GM19240 (cell line): ENCODE results near the gene ERBB2.
A peak's percentile ranks its signal among the peaks of the same experiment; 100 is the strongest.

Experiments used
- DNase-seq: peaks from one replicate; pipeline ENCODE4 v3.0.0; 2011; ENCODE audit warnings: low spot score; ENCODE audit not compliant: insufficient read length

The ERBB2 gene

DNA sequence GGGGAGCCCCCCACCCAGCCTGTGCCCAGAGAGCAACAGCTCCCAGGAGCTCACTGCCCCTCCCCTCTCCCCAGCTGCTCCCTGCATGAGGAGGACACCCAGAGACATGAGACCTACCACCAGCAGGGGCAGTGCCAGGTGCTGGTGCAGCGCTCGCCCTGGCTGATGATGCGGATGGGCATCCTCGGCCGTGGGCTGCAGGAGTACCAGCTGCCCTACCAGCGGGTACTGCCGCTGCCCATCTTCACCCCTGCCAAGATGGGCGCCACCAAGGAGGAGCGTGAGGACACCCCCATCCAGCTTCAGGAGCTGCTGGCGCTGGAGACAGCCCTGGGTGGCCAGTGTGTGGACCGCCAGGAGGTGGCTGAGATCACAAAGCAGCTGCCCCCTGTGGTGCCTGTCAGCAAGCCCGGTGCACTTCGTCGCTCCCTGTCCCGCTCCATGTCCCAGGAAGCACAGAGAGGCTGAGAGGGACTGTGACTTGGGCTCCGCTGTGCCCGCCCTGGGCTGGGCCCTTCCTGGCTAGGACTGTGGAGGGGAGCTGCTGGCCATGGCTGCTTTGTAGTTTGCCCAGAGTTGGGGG is 34.1 kb upstream of the ERBB2 start:
- no peak for DNase-seq

DNA sequence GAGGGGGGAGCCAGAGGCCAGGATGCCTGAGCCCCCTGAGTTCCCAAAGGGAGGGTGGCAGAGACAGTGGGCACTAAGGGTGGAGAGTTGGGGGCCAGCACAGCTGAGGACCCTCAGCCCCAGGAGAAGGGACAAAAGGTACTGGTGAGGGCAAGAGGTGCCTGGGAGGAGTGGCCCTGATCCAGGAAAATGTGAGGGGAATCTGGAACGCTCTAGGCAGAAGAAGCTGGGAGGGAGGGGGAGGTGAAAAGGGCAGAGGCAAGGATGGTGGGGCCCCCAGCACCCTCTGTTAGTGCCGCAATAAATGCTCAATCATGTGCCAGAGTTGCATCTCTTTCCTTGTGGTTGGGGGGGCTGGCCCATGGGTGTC is 33.6 kb upstream of the ERBB2 start:
- DNase-seq = no peak

DNA sequence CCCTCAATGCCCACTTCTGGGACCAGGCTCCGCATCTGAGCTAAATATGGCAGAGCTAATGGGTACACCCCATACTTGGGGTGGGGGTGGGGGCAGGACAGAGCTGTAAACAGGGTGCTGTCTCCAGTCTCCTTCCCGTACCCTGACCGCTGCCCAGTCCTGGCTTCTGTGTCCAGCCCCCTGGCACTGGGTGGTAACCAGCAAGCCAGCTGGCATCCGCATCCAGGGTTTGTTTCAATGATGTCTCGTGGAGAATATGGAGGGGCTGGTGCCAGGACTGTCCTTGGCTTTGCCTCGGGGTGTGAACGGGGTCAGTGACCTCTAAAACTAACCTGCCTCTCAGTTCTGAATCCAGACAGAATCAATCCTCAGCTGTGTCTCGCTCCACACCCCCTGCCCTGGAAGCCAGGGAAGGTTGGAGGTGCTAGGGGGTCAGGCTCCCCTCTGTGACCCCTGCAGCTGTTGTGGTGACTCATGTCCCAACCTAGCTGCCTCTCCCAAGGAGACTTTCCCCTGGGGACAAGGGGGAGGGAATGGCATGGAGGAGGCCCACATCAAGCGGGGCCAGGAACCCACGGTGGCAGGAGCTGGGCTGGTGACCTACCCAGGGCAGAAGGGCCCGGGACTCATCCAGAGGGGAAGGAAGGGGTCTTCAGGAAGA is 33.1 kb upstream of the ERBB2 start:
- no peak for DNase-seq

DNA sequence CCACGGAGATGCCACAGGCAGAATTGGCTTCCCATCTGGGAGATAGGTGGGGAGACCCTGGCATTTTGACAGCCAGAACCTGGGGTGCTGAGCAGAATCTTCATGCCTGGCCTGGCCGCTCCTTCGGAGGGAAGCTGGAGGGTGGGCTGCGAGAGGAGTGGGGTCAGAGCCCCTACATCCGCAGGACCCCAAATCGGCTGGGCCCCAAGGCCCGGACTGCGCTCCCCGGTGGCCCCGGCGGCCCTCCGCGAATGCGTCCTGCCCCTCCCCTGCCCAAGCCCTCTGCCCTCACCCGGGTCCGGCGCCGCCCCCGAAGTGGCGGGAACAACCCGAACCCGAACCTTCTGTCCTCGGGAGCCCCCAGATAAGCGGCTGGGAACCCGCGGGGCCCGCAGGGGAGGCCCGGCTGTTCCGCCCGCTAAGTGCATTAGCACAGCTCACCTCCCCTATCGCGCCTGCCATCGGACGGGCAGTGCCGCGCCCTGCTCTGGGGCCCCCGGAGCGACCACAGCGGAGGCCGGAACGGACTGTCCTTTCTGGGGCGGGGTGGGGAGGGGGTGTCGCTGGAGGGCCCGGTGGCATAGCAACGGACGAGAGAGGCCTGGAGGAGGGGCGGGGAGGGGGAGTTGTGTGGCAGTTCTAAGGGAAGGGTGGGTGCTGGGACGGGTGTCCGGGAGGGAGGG is 32.5 kb upstream of the ERBB2 start:
- DNase-seq = no peak

DNA sequence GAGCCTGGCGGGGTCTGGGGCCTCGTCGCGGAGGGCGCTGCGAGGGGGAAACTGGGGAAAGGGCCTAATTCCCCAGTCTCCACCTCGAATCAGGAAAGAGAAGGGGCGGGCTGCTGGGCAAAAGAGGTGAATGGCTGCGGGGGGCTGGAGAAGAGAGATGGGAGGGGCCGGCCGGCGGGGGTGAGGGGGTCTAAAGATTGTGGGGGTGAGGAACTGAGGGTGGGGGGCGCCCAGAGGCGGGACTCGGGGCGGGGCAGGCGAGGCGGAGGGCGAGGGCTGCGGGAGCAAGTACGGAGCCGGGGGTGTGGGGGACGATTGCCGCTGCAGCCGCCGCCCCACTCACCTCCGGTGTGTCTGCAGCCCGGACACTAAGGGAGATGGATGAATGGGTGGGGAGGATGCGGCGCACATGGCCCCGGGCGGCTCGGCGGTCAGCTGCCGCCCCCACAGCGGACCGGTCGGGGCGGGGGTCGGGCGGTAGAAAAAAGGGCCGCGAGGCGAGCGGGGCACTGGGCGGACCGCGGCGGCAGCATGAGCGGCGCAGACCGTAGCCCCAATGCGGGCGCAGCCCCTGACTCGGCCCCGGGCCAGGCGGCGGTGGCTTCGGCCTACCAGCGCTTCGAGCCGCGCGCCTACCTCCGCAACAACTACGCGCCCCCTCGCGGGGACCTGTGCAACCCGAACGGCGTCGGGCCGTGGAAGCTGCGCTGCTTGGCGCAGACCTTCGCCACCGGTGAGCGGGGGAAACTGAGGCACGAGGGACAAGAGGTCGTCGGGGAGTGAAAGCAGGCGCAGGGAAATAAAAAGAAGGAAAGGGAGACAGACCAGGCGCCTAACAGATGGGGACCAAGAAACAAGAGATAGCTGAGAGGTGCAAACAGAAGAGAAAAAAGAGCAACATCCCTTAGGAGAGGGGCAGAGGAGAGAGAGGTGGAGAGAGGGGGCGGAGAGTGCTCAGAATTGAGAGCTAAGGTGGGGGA is 31.6 kb upstream of the ERBB2 start, which contains the start of gene PNMT:
Gene PNMT, plus strand, starts transcription at position 509 of the 980 bp plus-strand sequence. Its CDS starts 23 bp downstream, at position 532.
- DNase-seq = peak; percentile 63

DNA sequence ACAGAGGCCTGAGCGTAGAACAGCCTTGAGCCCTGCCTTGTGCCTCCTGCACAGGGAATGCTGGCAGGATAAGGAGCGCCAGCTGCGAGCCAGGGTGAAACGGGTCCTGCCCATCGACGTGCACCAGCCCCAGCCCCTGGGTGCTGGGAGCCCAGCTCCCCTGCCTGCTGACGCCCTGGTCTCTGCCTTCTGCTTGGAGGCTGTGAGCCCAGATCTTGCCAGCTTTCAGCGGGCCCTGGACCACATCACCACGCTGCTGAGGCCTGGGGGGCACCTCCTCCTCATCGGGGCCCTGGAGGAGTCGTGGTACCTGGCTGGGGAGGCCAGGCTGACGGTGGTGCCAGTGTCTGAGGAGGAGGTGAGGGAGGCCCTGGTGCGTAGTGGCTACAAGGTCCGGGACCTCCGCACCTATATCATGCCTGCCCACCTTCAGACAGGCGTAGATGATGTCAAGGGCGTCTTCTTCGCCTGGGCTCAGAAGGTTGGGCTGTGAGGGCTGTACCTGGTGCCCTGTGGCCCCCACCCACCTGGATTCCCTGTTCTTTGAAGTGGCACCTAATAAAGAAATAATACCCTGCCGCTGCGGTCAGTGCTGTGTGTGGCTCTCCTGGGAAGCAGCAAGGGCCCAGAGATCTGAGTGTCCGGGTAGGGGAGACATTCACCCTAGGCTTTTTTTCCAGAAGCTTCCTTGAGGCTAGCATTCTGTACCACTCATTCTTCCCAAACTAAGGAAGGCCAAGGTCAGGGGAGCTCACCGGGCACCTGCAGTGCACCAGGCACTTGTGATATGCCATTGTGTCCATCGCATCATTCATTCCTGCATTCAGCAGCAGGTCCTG is 29.7 kb upstream of the ERBB2 start:
- DNase-seq = no peak

DNA sequence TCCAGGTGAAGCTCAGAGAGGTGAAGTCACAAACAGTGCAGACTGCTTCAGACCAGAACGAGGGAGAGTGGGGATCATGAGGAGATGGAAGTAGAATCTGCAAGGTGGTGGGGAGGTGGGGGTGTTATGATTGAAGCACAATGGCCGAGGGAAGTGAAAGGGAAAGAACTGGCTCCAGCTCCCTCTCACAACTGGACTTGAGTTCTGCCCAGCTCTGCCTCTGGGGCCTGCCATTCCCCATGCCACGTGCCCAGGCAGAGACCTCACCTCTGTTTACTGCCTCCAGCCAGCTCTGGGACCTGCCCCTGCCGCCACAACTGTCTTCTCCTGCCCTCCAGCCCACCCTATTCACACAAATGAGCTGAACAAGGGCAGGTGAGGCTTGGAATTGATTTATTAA is 29.1 kb upstream of the ERBB2 start:
- no peak for DNase-seq

DNA sequence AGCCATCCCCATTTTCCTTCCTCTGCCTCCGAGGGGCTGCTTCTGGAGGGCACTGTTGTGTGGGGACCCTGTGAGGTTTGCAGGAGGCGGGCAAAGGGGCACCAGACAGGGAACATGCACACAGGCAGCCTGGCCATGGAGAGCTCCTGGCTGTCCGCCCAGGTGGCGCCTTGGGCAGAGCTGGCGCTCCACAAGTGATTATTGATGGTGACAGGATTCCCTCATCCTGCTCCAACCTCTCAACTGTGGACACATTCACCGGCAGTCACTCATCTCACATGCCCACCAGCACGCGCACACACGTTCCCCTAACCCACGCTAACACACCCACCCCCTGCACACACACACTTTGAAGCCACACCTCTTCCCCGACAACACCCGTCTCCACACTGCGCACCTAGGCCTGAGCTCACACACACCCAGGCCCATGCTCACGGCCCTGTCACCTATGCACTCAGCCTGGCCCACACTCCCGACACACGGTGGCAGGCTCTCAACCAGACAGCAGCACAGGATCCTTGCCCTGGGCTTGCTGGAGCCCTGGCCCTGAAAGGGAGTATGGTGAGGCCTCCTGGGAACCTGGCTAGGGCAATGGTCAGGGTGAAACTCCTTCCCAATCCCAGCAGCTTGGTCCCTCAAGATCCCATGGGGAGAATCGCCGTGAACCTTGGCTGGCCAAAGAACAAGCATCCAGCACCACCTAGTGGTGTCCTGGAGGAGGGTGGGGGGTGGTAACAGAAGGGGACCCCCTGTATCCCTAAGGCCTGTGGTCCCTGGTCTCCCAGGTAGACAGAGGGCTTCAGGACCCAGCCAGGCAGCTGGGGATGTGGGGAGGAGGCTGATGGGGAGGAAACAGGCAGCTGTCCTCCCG is 28.0 kb upstream of the ERBB2 start:
- no peak for DNase-seq

DNA sequence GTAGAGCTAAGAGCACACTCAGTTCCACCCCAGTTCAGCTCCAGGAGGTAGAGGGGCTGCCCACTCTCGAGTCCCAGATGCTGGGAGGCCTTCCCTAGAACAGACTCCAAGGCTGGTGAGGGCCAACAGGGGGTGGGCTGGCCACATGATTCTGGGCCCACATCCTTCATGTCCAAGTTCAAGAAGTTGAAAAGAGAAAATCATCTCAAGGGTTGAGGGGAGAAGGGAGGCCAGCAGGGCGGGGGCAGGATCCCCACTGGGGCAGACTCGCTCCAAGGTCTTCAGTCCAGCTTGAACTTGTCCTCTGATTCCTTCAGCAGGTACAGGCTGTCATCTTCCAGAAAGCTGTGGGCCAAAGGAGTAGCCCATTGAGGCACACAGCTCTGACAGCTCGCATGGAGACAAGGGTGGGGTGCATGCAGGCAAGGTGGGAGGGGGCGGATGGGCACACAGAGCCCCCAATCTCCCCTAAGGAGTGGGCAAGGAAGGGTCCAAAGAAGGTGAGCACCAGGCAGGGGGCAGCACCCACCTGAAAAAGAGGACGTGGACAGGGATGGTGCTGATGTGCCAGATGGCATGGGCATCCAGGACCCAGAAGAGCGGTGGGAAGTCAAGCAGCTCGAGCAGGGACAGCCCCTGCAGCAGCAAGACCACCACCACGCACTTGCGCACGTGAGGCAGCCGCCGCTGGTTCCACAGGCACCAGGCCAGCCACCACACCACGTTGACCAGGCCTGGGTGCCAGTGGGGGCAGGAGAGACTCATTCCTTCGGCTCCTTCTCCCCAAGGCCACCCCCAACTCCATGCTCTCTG is 27.1 kb upstream of the ERBB2 start:
- DNase-seq = no peak

DNA sequence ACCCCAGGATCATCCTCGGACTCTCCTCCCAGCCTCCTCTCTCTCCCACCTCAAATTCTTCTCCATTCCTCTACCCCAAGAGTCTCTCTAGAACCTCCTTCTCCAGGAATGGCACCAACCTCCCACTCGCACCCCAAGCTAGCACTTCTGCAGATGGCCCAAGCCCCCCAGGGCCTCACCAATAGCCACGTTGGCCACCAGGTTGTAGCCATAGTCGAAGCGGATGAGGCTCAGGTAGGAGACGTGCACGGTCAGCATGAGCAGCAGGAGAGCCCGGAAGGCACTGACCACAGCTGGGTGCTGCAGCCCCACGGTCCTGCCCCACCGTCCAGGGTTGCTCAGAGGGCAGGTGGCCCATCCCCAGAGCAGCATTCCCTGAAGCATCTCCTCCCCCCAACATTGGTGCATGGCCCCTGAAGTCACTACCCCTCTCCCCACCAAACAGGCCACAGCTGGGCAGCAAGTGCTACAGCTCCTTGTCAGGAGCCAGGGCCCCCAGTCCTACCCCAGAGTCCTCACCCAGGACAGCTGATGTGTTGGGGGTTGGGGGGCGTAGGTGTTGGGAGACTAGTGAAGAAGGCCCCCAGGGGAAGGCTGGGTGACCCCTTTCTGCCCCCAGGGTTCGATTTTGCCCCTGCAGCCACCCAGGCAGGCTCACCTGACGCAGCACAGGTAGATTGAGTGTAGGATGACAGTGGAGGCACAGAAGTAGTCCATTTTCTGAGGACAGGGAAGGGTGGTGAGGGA is 26.4 kb upstream of the ERBB2 start:
- DNase-seq = no peak

DNA sequence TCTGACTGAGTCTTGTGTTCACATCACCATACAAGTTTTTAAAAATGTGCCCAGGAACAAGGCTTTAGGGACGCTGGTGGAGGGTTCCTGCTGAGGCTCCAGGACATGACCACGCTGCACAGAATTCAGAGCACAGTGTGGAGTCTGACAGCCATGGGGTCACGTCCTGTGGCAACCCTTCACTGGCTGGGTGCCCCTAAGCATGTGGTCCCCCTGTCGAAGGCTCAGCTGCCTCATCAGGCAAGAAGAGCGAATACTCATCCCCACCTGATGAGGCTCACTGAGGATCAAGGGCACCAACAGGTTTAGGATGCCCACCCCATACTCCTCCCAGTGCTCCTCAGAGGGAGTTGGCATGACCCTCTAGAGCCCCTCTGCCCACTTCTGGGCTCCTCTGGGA is 25.7 kb upstream of the ERBB2 start:
- DNase-seq = no peak

DNA sequence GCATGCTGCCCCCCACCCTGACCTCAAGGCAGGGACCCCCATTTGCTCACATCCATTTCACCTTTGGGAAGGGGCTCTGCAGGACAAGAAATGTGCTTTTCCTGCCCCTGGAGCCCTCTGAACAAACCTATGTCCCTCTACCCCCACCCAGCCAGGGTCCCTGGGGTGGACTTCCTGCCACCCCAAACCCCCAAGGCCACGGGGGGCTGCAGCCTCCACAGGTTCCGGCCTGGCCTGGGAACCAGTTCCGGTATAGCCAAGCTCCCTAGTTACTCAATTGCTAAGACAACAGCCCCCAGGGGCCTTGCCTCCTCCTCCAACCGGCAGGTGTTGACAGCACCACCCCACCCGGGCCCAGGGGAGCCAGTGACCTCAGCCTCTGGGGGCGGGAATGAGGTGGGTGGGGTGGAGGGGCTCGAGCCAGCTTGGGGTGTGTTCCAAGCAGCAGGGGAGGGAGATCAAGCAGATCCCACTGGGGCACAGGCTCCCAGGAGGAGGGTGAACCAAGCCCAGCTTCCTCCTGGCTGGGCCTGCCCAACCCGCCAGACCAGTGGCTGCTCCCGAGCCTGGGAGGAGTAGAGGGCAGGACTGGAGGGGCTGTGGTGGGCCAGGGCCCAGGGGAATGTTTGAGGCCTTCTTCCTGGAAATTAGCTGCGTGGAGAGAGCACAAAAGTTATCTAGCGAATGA is 25.0 kb upstream of the ERBB2 start:
- no peak for DNase-seq

DNA sequence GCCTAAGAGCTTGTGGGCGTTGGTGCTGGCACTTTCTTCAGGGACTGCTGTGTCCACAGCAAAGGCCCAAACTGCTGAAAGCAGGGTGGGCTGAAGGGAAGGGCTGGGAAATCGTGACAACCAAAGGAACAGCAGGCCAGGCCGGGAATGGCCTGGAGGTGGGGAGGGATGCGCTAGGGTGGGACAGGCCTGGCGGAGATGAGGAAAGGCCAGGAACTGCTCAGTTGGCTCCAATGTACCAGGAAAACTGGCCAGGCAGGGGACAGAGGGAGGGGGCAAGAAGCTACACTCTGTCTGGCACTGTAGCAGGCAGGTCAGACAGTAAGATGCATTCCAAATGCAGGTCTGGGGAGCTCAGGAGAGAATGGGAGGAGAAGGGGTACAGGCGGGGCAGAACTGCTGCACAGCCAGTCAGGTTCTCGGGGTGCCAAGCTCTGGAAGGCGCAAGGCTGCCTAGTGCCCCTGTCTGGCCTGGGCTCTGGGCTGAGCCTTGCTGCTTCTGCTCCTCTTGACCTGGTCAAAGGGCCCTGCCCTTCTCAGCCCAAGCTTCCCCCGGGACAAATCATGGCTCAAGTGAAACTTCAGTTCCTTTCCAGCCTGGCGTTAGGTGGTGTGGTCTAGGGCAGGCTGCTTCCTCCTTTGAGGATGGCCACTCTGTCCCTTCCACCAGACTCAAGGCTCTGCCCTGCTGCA is 24.3 kb upstream of the ERBB2 start:
- no peak for DNase-seq

DNA sequence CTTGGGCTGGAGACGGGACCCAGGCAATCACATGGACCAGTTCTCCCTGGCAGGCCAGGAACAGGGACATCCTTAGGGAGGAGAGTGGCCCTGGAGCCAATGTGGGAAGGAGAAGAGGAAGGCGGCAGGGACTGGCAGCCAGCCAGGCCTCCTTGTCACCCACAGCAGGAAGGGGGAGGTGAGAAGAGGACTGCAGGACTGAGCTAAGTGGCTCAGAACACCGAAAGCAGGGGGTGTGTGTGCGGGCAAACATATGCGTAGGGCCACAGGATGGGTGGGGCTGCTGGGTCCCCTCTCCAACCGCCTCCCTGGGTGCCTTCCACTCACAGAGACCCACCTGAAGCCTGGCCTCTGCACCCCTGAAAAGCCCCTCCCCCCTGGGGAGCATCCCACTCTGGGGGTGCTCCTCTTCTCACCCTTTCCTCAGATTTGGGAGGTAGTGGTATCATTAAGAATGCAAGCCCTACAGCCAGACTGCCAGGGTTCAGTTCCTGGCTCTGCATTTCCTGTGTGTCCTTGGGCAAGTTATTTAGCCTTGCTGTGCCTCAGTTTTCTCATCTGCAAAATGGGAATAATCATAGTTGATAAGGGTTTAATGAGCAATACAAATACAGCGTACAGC is 23.6 kb upstream of the ERBB2 start:
- no peak for DNase-seq

DNA sequence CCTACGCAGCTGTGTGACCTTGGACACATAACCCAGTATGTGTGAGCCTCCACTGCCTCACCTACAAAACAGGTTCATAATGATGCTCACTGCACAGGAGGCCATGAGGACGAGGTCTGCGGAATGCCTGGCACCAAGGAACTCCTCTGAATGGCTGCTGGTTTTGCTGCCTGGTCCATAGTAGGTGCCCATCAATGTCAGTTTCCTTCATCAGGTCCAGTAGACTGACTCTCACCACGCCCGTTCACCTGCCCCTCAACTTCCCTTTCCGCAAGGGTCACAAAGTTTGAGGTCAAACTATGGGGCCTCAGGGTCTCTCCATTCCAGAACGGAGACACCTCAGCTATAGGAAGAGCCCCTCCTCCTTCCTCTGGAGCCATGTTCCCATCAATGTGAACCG is 22.8 kb upstream of the ERBB2 start:
- DNase-seq = no peak

DNA sequence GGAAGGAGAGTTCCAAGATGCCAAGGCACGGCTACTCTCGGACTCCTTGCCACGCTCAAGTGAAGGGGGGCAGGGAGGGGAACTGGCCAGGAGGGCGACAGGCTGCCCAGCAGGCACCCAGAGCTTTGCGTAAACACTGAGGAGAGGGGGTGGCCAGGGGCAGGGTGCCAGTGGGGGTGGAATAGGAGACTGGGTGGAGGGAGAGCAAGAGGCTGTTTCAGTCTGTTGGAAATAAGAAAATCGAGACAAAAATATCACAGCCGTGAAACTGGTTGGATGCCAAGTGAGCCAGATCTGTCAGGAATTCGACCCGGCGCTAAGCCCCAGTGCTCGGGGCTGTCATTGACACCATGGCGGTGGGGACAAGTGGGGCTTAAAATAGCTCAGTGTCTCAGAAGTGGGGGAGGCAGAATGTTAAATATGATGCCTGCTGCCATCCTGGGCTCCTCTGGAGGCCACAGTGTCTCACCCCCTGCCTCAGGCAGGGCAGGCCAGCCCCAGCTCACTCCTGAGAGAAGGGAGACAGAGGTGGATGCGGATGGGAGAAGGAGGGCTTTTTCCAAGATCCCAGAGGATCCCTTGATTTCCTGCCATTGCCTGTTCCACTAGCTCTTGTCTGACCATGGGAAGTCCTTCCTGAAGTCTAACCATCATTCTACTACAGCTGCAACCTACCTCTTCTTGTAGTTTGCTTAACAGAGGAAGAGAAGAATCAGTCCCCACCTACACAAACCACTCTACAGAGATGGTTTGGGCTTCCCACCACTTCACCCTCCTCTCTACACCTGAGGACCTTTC is 22.1 kb upstream of the ERBB2 start:
- DNase-seq = no peak
